Measurements from ENCODE around the gene RC3H1. TPM values are rescaled to one million over a fixed set of nuclear protein-coding genes. Genes with fewer than 3 reads are reported as not detected.

The RC3H1 gene
- total RNA-seq, 1 donor, result 31.8 TPM

DNA sequence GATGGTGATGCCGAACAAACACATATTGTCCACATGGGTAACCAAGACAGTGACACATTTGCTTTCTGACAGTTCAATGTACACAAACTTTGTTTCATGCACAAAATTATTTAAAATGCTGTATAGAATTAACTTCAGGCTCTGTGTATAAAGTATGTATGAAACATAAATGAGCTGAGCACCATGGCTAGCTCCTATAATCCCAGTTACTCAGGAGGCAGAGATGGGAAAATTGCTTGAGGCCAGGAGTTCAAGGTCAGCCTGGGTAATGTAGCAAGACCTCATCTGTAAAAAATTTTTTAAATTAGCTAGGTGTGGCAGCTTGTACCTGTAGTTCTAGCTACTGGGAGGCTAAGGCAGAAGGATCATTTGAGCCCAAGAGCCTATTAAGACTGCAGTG lies 19.2 kb upstream of the RC3H1 start:
- Histone ChIP-seq H3K36me3 (ENCODE audit: insufficient read depth, low read length) (no peaks in the 10 kb centered on the region), H3K27me3 (ENCODE audit: insufficient read depth, low read length) (no peaks in the 10 kb centered on the region), H3K9me3 (ENCODE audit: low read depth, low read length) (no peaks in the 10 kb centered on the region), H3K27ac (ENCODE audit: low read depth, low read length) (no peak overlapping the region), H3K79me2 (ENCODE audit: insufficient read depth, low read length) (no peaks in the 10 kb centered on the region), H3K4me3 (ENCODE audit: insufficient read depth, low read length) (no peak overlapping the region), H3K4me1 (ENCODE audit: insufficient read depth, low read length) (peaks cover 11% of the 10 kb centered on the region), H4K20me1 (ENCODE audit: insufficient read depth, low read length) (no peaks in the 10 kb centered on the region), H3K4me2 (ENCODE audit: insufficient read depth, low read length) (no peak overlapping the region), H2AFZ (ENCODE audit: low read length) (no peak overlapping the region)
- DNase-seq (ENCODE audit: insufficient read length, low spot score, missing footprints), result no peak
- TF ChIP-seq, protein P1, sequence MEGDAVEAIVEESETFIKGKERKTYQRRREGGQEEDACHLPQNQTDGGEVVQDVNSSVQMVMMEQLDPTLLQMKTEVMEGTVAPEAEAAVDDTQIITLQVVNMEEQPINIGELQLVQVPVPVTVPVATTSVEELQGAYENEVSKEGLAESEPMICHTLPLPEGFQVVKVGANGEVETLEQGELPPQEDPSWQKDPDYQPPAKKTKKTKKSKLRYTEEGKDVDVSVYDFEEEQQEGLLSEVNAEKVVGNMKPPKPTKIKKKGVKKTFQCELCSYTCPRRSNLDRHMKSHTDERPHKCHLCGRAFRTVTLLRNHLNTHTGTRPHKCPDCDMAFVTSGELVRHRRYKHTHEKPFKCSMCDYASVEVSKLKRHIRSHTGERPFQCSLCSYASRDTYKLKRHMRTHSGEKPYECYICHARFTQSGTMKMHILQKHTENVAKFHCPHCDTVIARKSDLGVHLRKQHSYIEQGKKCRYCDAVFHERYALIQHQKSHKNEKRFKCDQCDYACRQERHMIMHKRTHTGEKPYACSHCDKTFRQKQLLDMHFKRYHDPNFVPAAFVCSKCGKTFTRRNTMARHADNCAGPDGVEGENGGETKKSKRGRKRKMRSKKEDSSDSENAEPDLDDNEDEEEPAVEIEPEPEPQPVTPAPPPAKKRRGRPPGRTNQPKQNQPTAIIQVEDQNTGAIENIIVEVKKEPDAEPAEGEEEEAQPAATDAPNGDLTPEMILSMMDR (IDR thresholded peaks at IDR 0.05; ENCODE audit: extremely low read depth, low read depth, low read length), result no peak

DNA sequence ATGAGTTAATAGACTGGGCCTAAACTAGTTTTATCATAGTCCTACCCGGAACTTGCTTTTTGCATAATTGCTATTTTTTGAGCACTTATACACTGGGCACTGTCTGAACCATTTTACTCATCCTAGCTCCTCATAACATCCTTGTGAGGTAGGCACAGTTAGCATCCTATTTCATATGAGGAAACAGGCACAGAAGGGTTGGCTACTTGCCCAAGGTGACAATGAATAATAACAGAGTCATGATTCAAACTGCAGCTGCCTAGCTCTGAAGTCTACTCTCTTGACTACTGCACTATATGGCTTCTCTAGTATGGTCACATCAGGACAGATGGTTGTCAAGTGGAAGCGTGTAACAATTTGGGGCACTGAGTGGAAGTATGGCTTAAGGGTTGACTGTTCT lies 18.2 kb upstream of the RC3H1 start:
- no peak overlapping the region for H2AFZ ChIP-seq (ENCODE audit: low read length)
- no peaks in the 10 kb centered on the region for H3K27me3 ChIP-seq (ENCODE audit: insufficient read depth, low read length)
- peaks cover 11% of the 10 kb centered on the region for H3K4me1 ChIP-seq (ENCODE audit: insufficient read depth, low read length)
- no peaks in the 10 kb centered on the region for H3K9me3 ChIP-seq (ENCODE audit: low read depth, low read length)
- H3K79me2 ChIP-seq (ENCODE audit: insufficient read depth, low read length), result no peaks in the 10 kb centered on the region
- DNase-seq (ENCODE audit: insufficient read length, low spot score, missing footprints), result no peak
- H3K27ac ChIP-seq (ENCODE audit: low read depth, low read length), result no peak overlapping the region
- H3K36me3 ChIP-seq (ENCODE audit: insufficient read depth, low read length), result no peaks in the 10 kb centered on the region
- no peak overlapping the region for H3K4me3 ChIP-seq (ENCODE audit: insufficient read depth, low read length)
- TF ChIP-seq, protein P1 (IDR thresholded peaks at IDR 0.05; ENCODE audit: extremely low read depth, low read depth, low read length), result no peak
- no peak overlapping the region for H3K4me2 ChIP-seq (ENCODE audit: insufficient read depth, low read length)
- no peaks in the 10 kb centered on the region for H4K20me1 ChIP-seq (ENCODE audit: insufficient read depth, low read length)

DNA sequence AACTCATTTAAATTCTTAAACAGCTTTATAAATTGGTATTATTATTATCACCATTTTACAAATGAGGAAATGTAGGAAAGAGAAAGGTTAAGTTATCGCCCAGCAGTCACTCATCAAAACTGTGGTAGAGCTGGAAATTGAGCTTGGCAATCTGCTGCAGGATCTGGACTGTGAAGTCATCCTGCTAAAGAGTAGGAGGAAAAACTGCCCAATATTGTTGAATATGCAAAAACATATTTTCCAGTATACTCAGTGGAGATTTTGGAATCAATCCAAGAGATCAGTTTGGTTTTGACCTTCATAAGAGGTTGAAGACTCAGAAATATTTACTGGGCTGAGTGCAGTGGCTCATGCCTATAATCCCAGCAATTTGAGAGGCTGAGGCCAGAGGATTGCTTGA lies 16.9 kb upstream of the RC3H1 start:
- no peak for DNase-seq (ENCODE audit: insufficient read length, low spot score, missing footprints)
- TF ChIP-seq, protein P1 (IDR thresholded peaks at IDR 0.05; ENCODE audit: extremely low read depth, low read depth, low read length), result no peak
- no peak overlapping the region for H2AFZ ChIP-seq (ENCODE audit: low read length)

DNA sequence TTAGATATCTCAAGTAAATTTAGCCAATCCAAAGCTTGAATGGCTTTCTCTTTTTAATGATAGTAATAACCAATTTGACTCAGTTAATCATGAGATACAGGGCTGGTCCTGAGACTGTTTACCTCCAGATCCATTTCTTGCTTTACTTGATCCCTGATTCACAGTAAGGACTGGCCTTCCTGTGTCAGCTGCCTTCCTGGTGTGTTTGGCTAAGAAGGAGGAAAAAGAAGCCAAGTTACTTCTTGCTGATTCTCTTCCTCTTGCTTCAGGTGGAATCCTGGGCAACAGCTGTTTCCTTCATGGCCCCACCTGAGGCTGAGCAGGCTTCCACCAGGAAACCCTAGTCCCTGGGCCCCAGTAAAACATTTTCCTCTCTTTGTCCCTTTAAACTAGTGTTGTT lies 14.6 kb upstream of the RC3H1 start:
- H3K4me1 ChIP-seq (ENCODE audit: insufficient read depth, low read length), result peaks cover 11% of the 10 kb centered on the region
- H3K36me3 ChIP-seq (ENCODE audit: insufficient read depth, low read length), result no peaks in the 10 kb centered on the region
- H3K9me3 ChIP-seq (ENCODE audit: low read depth, low read length), result no peaks in the 10 kb centered on the region
- no peaks in the 10 kb centered on the region for H4K20me1 ChIP-seq (ENCODE audit: insufficient read depth, low read length)
- no peak overlapping the region for H3K4me3 ChIP-seq (ENCODE audit: insufficient read depth, low read length)
- H2AFZ ChIP-seq (ENCODE audit: low read length), result no peak overlapping the region
- TF ChIP-seq, protein P1 (IDR thresholded peaks at IDR 0.05; ENCODE audit: extremely low read depth, low read depth, low read length), result no peak
- H3K27ac ChIP-seq (ENCODE audit: low read depth, low read length), result no peak overlapping the region
- H3K4me2 ChIP-seq (ENCODE audit: insufficient read depth, low read length), result no peak overlapping the region
- no peaks in the 10 kb centered on the region for H3K79me2 ChIP-seq (ENCODE audit: insufficient read depth, low read length)
- H3K27me3 ChIP-seq (ENCODE audit: insufficient read depth, low read length), result no peaks in the 10 kb centered on the region
- DNase-seq (ENCODE audit: insufficient read length, low spot score, missing footprints), result no peak

More for the DNA sequence above, 16.9 kb upstream of the RC3H1 start:
- Histone ChIP-seq H3K4me3 (ENCODE audit: insufficient read depth, low read length) (no peak overlapping the region), H3K9me3 (ENCODE audit: low read depth, low read length) (no peaks in the 10 kb centered on the region), H3K79me2 (ENCODE audit: insufficient read depth, low read length) (no peaks in the 10 kb centered on the region), H3K4me1 (ENCODE audit: insufficient read depth, low read length) (peaks cover 11% of the 10 kb centered on the region), H3K27me3 (ENCODE audit: insufficient read depth, low read length) (no peaks in the 10 kb centered on the region), H3K27ac (ENCODE audit: low read depth, low read length) (no peak overlapping the region), H4K20me1 (ENCODE audit: insufficient read depth, low read length) (no peaks in the 10 kb centered on the region), H3K36me3 (ENCODE audit: insufficient read depth, low read length) (no peaks in the 10 kb centered on the region), H3K4me2 (ENCODE audit: insufficient read depth, low read length) (no peak overlapping the region)

Measured in osteoblast (primary cell).